NCI-H2081 (cell line): Measurements from ENCODE around the gene CEBPZ.
"Not testable (repeated sequence)": the region's sequence is repeated elsewhere in the genome, so short reads cannot be mapped to it uniquely, and the experiment has no call there.

Experiments used
- DNase-seq, 2 experiments: peaks; one replicate each; lab custom pipeline; 2025; lab: John Stamatoyannopoulos, UW

CEBPZ gene

DNA sequence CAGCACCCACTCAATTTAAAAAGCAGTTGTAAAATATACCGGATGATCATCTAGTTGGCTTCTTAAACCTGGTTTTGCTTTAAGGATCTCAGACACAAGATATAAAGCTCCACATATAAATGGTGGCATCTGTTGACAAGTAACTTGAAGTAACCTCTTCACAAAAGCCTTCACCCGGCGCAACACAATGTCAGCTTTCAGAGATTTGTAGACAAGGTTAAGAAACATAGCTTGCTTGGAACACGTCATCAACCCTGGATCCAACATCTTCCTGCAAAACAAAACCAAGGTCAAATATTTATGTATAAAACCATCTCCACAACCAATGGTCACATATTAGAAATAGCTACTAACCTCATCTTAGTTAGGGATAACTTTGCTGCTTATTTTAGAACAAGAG, 8.3 kb downstream of the CEBPZ start:
- no peak for DNase-seq

- DNase-seq = no peak
Measured at GRCh38 chr2:37219046-37219445, 12.3 kb downstream of the CEBPZ start.

DNA sequence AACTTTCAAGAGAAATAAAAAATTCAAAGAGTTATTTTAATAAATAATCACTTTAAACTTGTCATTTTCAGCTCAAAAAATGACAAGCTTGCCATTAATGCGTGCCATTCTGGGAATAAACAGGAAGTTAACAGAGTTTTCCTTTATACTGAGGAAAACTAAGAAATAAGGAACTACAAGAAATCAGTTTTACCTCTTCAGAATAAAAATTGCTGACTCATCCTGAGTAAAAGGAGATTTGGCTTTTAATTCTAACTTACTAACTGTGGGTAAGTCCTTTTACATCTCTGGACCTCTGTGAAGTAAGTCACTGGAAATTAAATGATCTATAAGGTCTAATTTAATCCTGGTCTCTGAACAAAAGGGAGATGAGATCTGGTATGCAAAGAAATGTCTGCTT, 16.1 kb downstream of the CEBPZ start:
- no peak for DNase-seq

DNA sequence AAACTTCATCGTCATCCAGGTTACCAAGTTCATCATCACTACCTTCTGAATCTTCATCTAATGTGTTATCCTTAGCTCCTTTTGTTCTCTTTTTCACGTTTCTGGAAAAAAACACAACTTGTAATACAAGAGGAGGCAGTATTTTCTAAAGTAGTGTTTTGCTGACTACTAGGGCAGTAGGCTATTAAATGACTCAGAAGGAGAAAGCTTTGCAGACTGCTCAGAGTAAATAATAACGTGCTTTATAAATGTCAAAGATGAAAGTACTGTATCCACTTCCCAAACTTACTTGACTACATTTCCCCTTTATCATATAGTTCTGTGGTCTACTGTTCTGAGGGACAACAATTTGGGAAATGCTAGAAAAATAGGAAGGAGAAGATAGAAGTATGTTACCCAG, 19.5 kb downstream of the CEBPZ start:
- no peak for DNase-seq

- DNase-seq = no peak
Measured at GRCh38 chr2:37211212-37211611, 20.2 kb downstream of the CEBPZ start.

- not testable (repeated sequence) for DNase-seq
Measured at GRCh38 chr2:37206760-37207159, 24.6 kb downstream of the CEBPZ start.

DNA sequence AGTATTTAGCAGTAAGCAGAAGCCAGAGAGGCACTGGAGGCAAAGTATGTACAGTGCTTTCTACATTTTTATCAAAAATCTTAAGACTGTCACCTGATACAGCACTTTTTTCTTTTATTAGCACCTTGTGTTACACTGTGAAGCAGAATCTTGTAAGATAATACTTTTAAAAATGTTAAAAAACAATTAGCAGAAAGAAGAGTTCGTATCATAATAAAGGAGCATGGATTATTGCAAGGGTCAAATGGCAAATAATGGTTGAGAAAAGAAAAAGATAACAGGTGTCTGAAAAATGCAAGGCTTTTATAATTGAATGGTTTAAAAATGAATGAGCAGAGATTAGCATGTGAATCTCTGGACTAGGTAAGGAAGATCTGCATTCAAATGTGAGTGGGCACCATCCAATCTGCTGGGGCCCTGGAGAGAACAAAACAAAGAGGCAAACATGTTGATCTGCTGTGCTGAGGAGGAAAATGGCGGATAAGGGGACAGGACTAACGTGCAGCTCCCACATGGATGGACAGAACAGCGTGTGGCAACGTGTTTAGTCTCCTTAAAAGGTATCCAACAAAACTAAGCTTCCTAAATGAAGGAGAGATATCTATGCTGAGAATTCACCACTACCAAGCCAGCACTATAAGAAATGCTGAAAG, 25.6 kb downstream of the CEBPZ start:
- no peak for DNase-seq

- not testable (repeated sequence) for DNase-seq
Measured at GRCh38 chr2:37205071-37205661, 26.2 kb downstream of the CEBPZ start.

GRCh38 chr2:37203708-37204107, 27.7 kb downstream of the CEBPZ start:
- DNase-seq = no peak

- no peak for DNase-seq
Measured at GRCh38 chr2:37201766-37202165, 29.6 kb downstream of the CEBPZ start.

GRCh38 chr2:37201208-37201607, 30.2 kb downstream of the CEBPZ start:
- DNase-seq = no peak

GRCh38 chr2:37198681-37199065, 32.7 kb downstream of the CEBPZ start:
- DNase-seq = no peak

- DNase-seq = peak; percentile 86 to 88
Measured at GRCh38 chr2:37196320-37197195, 34.8 kb downstream of the CEBPZ start, which contains the start of gene CEBPZOS. Gene CEBPZOS, plus strand, starts transcription at chr2:37196496. Its CDS starts 3,209 bp downstream, at chr2:37199705.

- not testable (repeated sequence) for DNase-seq
Measured at GRCh38 chr2:37195862-37196319, 35.5 kb downstream of the CEBPZ start.

DNA sequence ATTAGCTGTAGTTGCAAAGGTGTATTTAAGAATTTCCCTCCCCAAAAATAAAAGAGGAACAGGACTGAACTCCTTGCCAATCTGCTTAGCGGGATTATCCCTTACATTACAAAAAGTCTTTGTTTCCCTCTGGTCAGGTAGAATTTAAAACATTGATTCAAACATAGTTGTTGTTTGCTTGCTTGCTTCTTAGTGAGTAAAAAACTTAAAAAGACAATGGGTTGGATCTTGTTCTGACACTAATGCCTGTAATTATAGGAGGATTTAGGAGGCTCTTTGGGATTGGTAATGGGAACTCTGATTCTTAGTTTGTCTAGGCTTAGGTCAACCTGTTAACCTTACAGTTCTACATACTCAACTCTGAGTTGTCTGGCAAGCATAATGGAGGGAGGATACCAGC, 38.8 kb downstream of the CEBPZ start:
- no peak for DNase-seq

DNA sequence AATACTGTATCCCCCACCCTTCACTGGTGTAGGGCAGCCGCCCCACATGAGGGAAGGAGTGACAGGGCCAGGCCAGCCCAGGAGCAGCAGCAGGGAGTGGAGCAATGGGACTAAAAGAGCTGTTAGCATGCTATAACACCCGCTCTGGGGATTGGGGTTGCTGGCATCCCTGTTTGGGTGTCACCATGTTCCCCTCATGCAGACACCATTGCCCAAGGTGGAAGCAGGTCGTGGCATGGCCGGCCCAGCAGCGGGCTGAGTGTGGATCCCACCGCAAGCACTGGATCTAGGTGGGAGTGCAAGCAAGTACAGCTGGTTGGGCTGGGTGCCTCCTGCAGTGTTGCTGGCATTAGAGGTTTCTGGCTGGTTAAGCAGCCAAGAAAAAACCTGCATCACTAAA, 39.6 kb downstream of the CEBPZ start:
- DNase-seq = no peak

GRCh38 chr2:37191253-37191652, 40.1 kb downstream of the CEBPZ start:
- no peak for DNase-seq

GRCh38 chr2:37190290-37190689, 41.1 kb downstream of the CEBPZ start:
- no peak for DNase-seq

- DNase-seq = peak in 1 of 2 experiments; percentile 17
Measured at GRCh38 chr2:37189452-37190153, 41.8 kb downstream of the CEBPZ start.

DNA sequence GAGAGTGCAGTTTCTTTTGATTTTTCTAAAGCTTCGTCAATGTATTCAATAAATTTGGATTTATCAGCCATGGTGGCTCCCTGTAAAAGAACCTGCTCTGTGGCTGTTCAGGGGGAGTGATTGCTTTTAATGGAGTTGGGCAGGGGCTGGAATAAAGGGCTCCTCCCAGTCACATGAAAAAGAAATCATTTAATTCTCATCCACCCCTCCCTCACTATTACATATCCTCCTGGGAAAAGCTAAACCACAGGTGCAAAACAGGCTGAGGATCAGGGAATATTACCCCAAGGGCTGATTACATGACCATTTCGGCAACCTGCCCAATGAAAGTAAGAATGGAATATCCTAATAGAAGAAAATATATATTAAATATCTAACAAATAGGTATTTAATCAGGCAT, 42.8 kb downstream of the CEBPZ start, which contains the start of gene SULT6B1:
SULT6B1 (minus strand) TSS at position 101 of the 400 bp plus-strand sequence; CDS start at position 71, 30 bp downstream.
- no peak for DNase-seq

DNA sequence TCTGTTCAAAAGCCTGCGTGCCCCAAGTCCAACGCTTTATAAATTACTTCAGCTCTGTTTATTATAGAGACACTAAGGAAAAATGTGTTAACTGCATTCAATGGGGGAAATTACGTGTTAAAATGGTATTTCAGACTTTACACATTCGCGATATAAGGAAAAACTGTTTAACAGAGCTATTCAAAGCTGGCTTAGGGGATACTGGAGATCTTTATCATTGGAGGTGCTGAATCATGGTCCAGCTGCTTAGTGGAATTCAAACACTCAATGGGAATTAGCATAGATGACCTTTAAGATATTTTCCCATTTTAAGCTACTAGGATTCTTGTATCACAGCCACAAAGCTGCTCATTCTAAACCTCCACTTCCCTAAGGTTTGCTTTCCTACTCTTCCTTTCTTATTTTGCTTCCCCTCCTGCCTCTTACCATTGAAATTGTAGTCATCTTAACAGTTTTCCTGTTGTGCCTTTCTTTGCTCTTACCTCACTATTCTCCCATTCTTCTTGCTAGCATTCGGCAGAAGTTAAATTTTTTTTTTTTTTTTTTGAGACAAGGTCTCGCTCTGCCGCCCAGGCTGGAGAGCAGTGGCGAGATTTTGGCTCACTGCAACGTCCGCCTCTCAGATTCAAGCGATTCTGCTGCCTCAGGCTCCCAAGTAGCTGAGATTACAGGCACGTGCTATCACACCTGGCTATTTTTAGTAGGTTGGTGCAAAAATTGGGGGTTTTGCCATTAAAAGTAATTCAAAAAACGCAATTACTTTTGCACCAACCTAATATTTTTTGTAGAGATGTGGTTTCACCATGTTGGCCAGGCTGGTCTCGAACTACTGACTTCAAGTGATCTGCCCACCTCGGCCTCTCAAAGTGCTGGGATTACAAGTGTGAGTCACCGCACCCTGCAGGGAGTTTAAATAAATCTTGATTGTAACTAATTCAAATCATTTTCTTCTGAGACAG, 49.4 kb downstream of the CEBPZ start:
- DNase-seq = no peak
